H4 (cell line): ENCODE measurements around the gene TRMT13. TPM values are rescaled to one million over a fixed set of nuclear protein-coding genes. Genes with fewer than 3 reads are reported as not detected.

Experiments used
- DNase-seq: peaks from one replicate; pipeline ENCODE4 v3.0.0-alpha.2; 2015; ENCODE audit warnings: low spot score
- total RNA-seq: library from RNA; depleted of rRNA; stranded (reverse); fragments of >200 nt; shearing (Covaris generic); gene quantifications from 2 replicates; pipeline ENCODE4 v1.2.3, GENCODE V29; 2014; rRNA removed

Gene TRMT13
- 4.0 and 7.6 TPM in 2 replicates for total RNA-seq

DNA sequence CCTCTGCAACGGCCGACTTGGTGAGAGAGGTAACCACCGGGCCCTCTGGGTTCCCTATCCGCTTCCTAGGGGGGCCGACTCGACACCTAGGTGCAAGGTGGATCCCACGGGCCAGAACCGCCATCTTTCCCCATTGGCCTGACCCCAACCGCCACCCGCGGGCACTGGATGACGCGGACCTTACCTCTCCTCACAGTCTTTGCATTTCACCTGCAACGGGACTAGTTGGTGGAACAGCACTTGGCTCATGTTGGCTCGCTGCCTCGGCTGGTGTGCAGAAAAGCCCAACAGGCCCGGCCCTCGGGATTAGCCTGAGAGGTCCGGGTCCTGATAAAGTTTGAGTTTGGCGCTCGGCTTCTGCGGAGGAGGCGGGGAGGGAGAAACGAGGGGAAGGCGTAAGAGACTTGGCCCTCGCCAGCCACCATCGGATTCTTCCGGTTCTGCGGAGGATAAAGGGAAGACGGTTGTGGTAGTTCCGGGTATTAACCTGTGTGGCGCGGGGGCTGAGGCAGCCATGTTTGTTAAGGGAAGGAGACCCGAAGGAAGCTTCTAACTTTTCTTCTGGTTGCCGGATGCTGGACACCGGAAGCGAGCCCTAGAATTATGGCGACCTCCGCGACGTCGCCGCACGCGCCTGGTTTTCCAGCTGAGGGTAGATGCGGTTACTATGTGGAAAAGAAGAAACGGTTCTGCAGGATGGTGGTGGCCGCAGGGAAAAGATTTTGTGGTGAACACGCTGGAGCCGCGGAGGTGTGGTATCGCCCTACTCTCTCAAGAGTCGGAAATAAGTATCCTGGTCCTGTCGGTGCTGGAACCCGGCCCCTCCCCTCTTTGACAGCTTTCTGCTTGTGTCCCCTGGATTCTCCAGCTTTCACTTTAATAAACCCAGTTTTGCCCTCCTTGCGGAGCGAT, at the start of gene TRMT13, which contains the start of gene SASS6:
Gene TRMT13, plus strand, starts transcription at position 598 of the 912 bp plus-strand sequence. Its CDS starts 6 bp downstream, at position 604.
Gene SASS6, minus strand, starts transcription at position 365 of the 912 bp plus-strand sequence. Its CDS starts 116 bp downstream, at position 249.
- DNase-seq = peak; percentile 97

GRCh38 chr1:100087396-100087795, 45.6 kb upstream of the TRMT13 start:
- no peak for DNase-seq

GRCh38 chr1:100089082-100089481, 43.9 kb upstream of the TRMT13 start:
- no peak for DNase-seq

DNA sequence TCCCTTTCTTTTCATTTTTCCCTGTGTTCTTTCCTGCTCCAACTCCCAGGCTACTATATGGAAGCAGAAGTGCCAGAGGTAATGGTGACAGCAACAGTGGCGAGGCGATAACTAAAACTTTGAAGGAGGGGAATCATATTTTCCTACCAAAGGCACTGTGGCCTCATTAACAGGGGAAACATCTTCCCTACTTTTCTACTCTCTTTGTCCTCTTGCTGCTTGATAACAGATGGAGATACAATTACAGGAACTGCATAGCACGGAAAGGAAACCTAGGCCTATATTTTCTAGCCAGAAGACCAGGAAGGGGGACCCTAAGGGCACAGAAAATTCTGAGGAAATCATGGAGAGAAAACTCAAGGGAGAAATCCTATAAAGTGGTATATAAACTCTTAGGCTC, 42.5 kb upstream of the TRMT13 start:
- no peak for DNase-seq

GRCh38 chr1:100100202-100100601, 32.8 kb upstream of the TRMT13 start:
- DNase-seq = no peak

DNA sequence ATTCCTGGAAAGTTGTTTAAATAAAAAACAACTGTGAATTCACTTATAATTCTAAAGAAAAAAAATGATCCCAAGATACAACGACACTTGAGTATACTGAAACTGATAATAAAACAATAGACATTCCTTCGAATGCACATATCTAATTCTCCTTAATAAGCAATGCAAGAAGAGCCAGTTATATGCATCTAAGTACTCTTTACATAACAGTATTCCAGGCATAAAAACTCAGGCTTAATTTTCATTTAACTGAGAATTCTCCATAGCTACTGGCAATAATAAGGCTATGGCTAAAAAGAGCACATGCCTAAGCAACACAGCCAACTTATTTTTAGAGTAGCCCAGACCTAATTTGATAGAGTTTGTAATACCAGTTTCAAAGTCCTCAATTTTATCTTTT, 31.4 kb upstream of the TRMT13 start:
- no peak for DNase-seq

- DNase-seq = no peak
Observed at GRCh38 chr1:100107696-100108095, 25.3 kb upstream of the TRMT13 start.

GRCh38 chr1:100109554-100110066, 23.4 kb upstream of the TRMT13 start:
- DNase-seq = no peak

- DNase-seq = no peak
Observed at GRCh38 chr1:100115524-100115923, 17.4 kb upstream of the TRMT13 start.

DNA sequence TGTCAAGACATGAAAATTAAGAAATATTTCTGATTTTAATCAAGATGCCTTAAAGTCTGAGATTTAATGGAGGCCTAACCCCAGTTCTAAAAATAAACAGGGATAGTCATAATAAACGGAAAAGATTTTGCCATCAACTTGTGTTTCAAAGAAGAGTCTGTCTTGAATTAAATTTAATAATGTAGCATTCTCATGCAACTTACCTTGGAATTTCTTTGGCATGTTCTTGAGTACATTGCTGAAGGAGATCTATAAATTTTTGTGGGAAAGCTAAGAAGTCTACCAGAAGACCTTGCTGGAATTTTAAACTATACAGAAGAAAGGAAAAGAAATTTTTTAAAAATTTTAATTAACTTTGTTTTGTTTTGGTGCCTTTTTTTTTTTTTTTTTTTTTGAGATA, 10.8 kb upstream of the TRMT13 start:
- no peak for DNase-seq

DNA sequence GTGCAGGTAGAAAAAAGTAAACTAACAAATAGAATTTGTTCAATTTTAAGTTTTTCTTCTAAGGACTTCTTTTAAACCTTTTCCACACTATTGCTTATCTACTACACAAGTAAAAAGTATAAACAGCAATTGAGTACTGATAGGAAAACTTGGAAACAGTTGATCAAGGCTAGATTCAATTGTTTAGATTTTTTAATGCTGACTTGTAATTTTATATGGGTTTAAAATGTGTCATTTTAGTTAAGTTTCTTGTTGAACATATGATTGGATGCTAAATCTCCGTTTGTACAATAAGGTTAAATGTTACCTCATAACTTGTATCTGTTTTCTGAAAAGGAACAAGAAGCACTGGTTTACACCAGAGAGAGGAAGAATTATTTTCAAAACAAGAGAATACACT, 5.7 kb upstream of the TRMT13 start:
- DNase-seq = no peak

- DNase-seq = peak; percentile 17
Observed at GRCh38 chr1:100130552-100131077, 2.3 kb upstream of the TRMT13 start.

- no peak for DNase-seq
Observed at GRCh38 chr1:100131623-100132022, 1.3 kb upstream of the TRMT13 start.

DNA sequence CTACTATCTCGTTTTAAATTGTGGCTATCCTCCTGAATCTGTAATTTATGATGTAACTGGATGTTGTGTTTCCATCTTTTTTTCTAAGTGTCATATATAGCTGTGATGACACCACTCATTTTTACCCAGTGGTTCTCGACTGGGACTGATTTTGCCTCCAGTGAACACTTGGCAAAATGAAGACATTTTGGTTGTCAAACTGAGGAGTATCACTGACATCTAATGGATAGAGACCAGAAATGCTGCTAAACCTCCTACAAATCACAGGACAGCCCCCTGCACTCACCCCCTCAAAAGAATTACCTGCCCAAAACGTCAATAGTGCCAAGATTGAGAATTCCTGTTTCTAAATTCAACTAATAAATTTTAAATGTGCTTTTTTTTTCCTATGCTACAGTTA, 1.9 kb downstream of the TRMT13 start:
- no peak for DNase-seq

DNA sequence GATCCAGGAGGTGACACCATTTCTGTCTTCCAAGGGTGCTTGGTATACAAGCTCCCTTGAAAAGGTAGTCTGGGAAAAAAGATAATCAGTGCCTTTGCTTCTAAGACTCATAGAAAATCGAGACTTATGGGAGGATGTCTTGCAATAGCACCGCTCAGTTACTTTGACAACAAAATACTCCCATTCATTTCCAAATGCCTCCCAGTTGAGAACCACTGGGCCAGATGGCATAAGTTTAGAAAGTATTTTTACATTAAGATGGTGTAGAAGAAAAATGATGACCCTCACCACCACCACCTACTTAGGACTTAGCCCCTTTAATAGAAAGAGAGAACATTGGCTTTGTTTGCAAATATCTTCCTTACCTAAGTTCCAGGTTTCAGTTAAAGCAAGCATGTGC, 4.6 kb downstream of the TRMT13 start:
- no peak for DNase-seq

GRCh38 chr1:100141192-100141591, 8.2 kb downstream of the TRMT13 start:
- no peak for DNase-seq

DNA sequence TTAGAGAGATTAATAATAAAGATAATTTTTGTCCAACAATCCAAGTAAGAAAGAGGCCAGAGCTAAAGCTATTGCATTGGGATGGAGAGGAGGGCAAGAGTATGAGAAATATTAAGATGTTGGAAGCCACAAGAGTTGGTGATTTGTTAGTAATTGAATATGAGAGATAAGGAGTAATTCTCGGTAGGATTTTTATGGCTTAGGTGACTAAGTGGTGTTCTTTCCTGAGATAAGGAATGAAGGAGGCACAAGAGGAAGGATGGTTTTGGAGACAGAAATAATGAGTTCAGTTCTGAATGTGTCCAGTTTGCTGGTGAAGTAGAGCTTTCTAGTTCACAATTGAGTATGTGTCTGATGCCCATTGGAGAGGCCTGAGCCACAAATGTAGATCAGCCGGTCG, 9.4 kb downstream of the TRMT13 start:
- DNase-seq = no peak

GRCh38 chr1:100145116-100145515, 12.2 kb downstream of the TRMT13 start:
- no peak for DNase-seq

- no peak for DNase-seq
Observed at GRCh38 chr1:100146958-100147357, 14.0 kb downstream of the TRMT13 start.

DNA sequence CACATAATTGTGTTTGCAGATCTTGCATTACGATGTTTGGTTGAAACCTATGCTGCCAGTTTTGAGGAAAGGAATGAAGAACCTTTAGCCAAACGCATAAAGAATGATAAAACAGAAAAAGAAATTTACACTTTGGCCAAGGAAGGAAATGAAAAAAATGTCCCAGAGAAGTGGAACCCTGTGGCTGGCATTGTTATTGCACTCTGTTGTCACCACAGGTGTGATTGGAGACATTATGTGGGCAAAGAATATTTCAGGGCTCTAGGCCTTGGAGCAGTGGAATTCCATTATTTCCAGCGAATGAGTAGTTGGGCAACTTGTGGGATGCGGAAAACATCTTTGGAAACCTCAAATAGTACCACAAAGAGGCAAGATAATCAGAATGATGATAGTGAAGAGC, 14.9 kb downstream of the TRMT13 start:
- DNase-seq = no peak

DNA sequence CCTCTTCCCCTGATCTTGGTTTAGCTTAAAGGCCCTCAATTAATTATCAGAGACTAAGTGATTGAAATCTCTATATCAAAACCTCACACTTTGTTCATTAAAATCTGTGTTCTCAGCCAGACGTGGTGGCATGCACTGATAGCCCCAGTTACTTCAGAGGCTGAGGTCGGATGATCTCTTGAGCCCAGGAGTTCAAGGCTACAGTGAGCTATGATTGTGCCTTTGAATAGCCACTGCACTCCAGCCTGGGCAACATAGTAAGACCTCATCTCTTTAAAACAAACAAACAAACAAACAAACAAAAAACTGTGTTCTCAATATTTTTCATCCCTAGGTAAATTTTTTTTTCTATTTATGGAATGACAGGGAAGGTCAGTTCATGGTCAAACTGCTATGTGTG, 18.7 kb downstream of the TRMT13 start:
- DNase-seq = no peak

- no peak for DNase-seq
Observed at GRCh38 chr1:100152271-100152670, 19.3 kb downstream of the TRMT13 start.

- no peak for DNase-seq
Observed at GRCh38 chr1:100162881-100163280, 29.9 kb downstream of the TRMT13 start.
